NCI-H524 (cell line): ENCODE results near the gene ZNRF1.
"Not testable (repeated sequence)": the region's sequence is repeated elsewhere in the genome, so short reads cannot be mapped to it uniquely, and the experiment has no call there.

Experiments
- DNase-seq, 2 experiments: peaks; one replicate each; lab custom pipeline; 2025; lab: John Stamatoyannopoulos, UW

Gene ZNRF1

GRCh38 chr16:75079346-75079926, 80.6 kb downstream of the ZNRF1 start:
- no peak for DNase-seq

GRCh38 chr16:75080205-75081029, 81.6 kb downstream of the ZNRF1 start:
- DNase-seq = no peak

- peak in 1 of 2 experiments; percentile 50 for DNase-seq
Measured at GRCh38 chr16:75081179-75081859, 82.5 kb downstream of the ZNRF1 start.

- DNase-seq = no peak
Measured at GRCh38 chr16:75083813-75084212, 85.0 kb downstream of the ZNRF1 start.

- DNase-seq = peak in 1 of 2 experiments; percentile 12
Measured at GRCh38 chr16:75085556-75085955, 86.7 kb downstream of the ZNRF1 start.

- DNase-seq = no peak
Measured at GRCh38 chr16:75086281-75086680, 87.5 kb downstream of the ZNRF1 start.

GRCh38 chr16:75086688-75087374, 88.0 kb downstream of the ZNRF1 start:
- no peak for DNase-seq

GRCh38 chr16:75087375-75087979, 88.7 kb downstream of the ZNRF1 start:
- peak; percentile 95 to 98 for DNase-seq

GRCh38 chr16:75088216-75088615, 89.4 kb downstream of the ZNRF1 start:
- DNase-seq = no peak

- no peak for DNase-seq
Measured at GRCh38 chr16:75088934-75089333, 90.1 kb downstream of the ZNRF1 start.

GRCh38 chr16:75089486-75090202, 90.8 kb downstream of the ZNRF1 start:
- DNase-seq = no peak

- DNase-seq = not testable (repeated sequence)
Measured at GRCh38 chr16:75090899-75091298, 92.1 kb downstream of the ZNRF1 start.

GRCh38 chr16:75091619-75092018, 92.8 kb downstream of the ZNRF1 start:
- DNase-seq = not testable (repeated sequence)

GRCh38 chr16:75092777-75093176, 94.0 kb downstream of the ZNRF1 start:
- DNase-seq = no peak

- DNase-seq = no peak
Measured at GRCh38 chr16:75093598-75094540, 95.0 kb downstream of the ZNRF1 start.

- DNase-seq = no peak
Measured at GRCh38 chr16:75095204-75095621, 96.4 kb downstream of the ZNRF1 start.

- no peak for DNase-seq
Measured at GRCh38 chr16:75096656-75097055, 97.8 kb downstream of the ZNRF1 start.

- no peak for DNase-seq
Measured at GRCh38 chr16:75097191-75097761, 98.5 kb downstream of the ZNRF1 start.
